HCT116 (cell line): ENCODE results near the gene VWF. TPM values are rescaled to one million over a fixed set of nuclear protein-coding genes. Genes with fewer than 3 reads are reported as not detected.

Experiments used
- ATAC-seq: fragments of 200-7000 bp; cut with Tn5 transposase; 2 replicates; pipeline ENCODE4 v1.9.1; 2020; ENCODE audit warnings: mild to moderate bottlenecking, moderate library complexity
- BruUV-seq: library from RNA; stranded (reverse); fragments of 400-500 nt; replicated peaks from 2 replicates; lab custom pipeline; 2021; lab: Mats Ljungman, UMichigan
- CTCF ChIA-PET: fragments of 300-600 bp; sonication (Branson Sonifier 250); formaldehyde crosslinking; loops from one replicate; lab custom pipeline; 2021; ENCODE audit warnings: antibody characterized with exemption; lab: Charles Lee
- POLR2A ChIA-PET: fragments of 300-600, 350-600 bp; sonication (Branson Sonifier 250); formaldehyde crosslinking; loops from one replicate; lab custom pipeline; 2021; ENCODE audit warnings: antibody characterized with exemption; lab: Charles Lee
- RAD21 ChIA-PET, 2 experiments: fragments of 300-600 bp; sonication (Branson Sonifier 250); formaldehyde crosslinking; loops; one replicate each; lab custom pipeline; 2023; ENCODE audit warnings: low total read pairs in 2 of 2; ENCODE audit not compliant: uncharacterized antibody in 2 of 2, unreplicated experiment in 2 of 2, low non-redundant PET in 1 of 2; lab: Charles Lee
- DNase-seq: peaks from one replicate; pipeline ENCODE4 v3.0.0-alpha.2; 2010; ENCODE audit warnings: low read depth, low spot score
- H2AFZ ChIP-seq: fragments of 200-600 bp; shearing (Covaris generic), sonication (generic); 2 replicates; pipeline ENCODE4 v1.6.1; 2017; ENCODE audit warnings: low read depth, mixed run types, mixed read lengths, antibody characterized with exemption, low read length; ENCODE audit not compliant: poor library complexity, severe bottlenecking
- H3K27ac ChIP-seq: 2 replicates; pipeline ENCODE4 v1.5.1; 2012; ENCODE audit warnings: low read depth, low read length
- H3K27me3 ChIP-seq: fragments of 200-600 bp; sonication (generic); 2 replicates; pipeline ENCODE4 v1.6.1; 2016; ENCODE audit warnings: mixed run types, low read length, mixed read lengths; ENCODE audit not compliant: insufficient read depth
- H3K36me3 ChIP-seq, 2 experiments: fragments of 200-500 bp in 1 of 2; fragments of 200-600 bp in 1 of 2; sonication (Bioruptor generic) in 1 of 2; sonication (generic) in 1 of 2; 2 replicates each; pipeline versions ENCODE4 v1.5.1 to v1.6.1; 2014 to 2016; ENCODE audit warnings: low read length in 2 of 2, inconsistent platforms in 1 of 2, mixed read lengths in 1 of 2, mixed run types in 1 of 2; ENCODE audit not compliant: insufficient read depth in 2 of 2, control insufficient read depth in 1 of 2
- H3K4me1 ChIP-seq, 2 experiments: fragments of 200-600 bp in 1 of 2; sonication (generic) in 1 of 2; 2 replicates each; pipeline versions ENCODE4 v1.5.1 to v1.6.1; 2012 to 2017; ENCODE audit warnings: low read length in 2 of 2, inconsistent platforms in 1 of 2, mild to moderate bottlenecking in 1 of 2, mixed read lengths in 1 of 2, mixed run types in 1 of 2, moderate library complexity in 1 of 2; ENCODE audit not compliant: insufficient read depth in 2 of 2, control insufficient read depth in 1 of 2
- H3K4me2 ChIP-seq: fragments of 200-600 bp; sonication (generic); 2 replicates; pipeline ENCODE4 v1.6.1; 2017; ENCODE audit warnings: mixed run types, low read length, mixed read lengths
- H3K4me3 ChIP-seq, 2 experiments: fragments of 200-600 bp in 1 of 2; sonication (generic) in 1 of 2; replicated peaks in 1 of 2; 2 replicates each; pipeline ENCODE4 v1.5.1; 2011 to 2016; ENCODE audit warnings: low read length in 2 of 2, control low read depth in 1 of 2, low read depth in 1 of 2, mild to moderate bottlenecking in 1 of 2, mixed read lengths in 1 of 2, mixed run types in 1 of 2
- H3K79me2 ChIP-seq: fragments of 200-600 bp; sonication (generic); 2 replicates; pipeline ENCODE4 v1.6.1; 2017; ENCODE audit warnings: mild to moderate bottlenecking, mixed run types, low read length, moderate library complexity, mixed read lengths; ENCODE audit not compliant: insufficient read depth
- H3K9ac ChIP-seq: fragments of 200-600 bp; sonication (generic); 2 replicates; pipeline ENCODE4 v1.6.1; 2016; ENCODE audit warnings: low read length, mixed read lengths
- H3K9me2 ChIP-seq: fragments of 200-600 bp; sonication (generic), shearing (Covaris generic); 2 replicates; pipeline ENCODE4 v1.6.1; 2017; ENCODE audit warnings: mixed run types, mild to moderate bottlenecking, moderate library complexity; ENCODE audit not compliant: insufficient read depth
- H3K9me3 ChIP-seq, 2 experiments: fragments of 200-500 bp in 1 of 2; fragments of 200-600 bp in 1 of 2; sonication (Bioruptor generic) in 1 of 2; sonication (generic) in 1 of 2; 2 replicates each; pipeline ENCODE4 v1.6.1; 2014 to 2017; ENCODE audit warnings: low read length in 2 of 2, mixed read lengths in 2 of 2, inconsistent platforms in 1 of 2, low read depth in 1 of 2, mild to moderate bottlenecking in 1 of 2, mixed run types in 1 of 2, moderate library complexity in 1 of 2; ENCODE audit not compliant: control insufficient read depth in 1 of 2, insufficient read depth in 1 of 2
- H4K20me1 ChIP-seq: fragments of 200-600 bp; sonication (generic), shearing (Covaris generic); 2 replicates; pipeline ENCODE4 v1.6.1; 2017; ENCODE audit warnings: mixed run types, mild to moderate bottlenecking, moderate library complexity; ENCODE audit not compliant: insufficient read depth
- CBX3 ChIP-seq: IDR thresholded peaks from 2 replicates; pipeline ENCODE4 v1.6.1; 2012; ENCODE audit warnings: low read depth
- CEBPB ChIP-seq: IDR thresholded peaks from 2 replicates; pipeline ENCODE4 v1.6.1; 2012; ENCODE audit warnings: low read depth
- EZH2 ChIP-seq: fragments of 200-600 bp; sonication (generic); IDR thresholded peaks from 2 replicates; pipeline ENCODE4 v1.6.1; 2017; ENCODE audit warnings: antibody characterized with exemption, mixed run types
- EZH2phosphoT487 ChIP-seq: fragments of 200-600 bp; IDR thresholded peaks from 2 replicates; pipeline ENCODE4 v1.6.1; 2018; ENCODE audit warnings: antibody characterized with exemption, borderline replicate concordance
- FOSL1 ChIP-seq: IDR thresholded peaks from 2 replicates; pipeline ENCODE4 v1.6.1; 2012; ENCODE audit warnings: low read depth
- JUND ChIP-seq: IDR thresholded peaks from 2 replicates; pipeline ENCODE4 v1.6.1; 2012
- POLR2A ChIP-seq: IDR thresholded peaks from 2 replicates; pipeline ENCODE4 v1.7.0; 2011; ENCODE audit warnings: borderline replicate concordance; ENCODE audit not compliant: insufficient read depth, insufficient read length; ENCODE audit errors: extremely low read depth
- POLR2AphosphoS5 ChIP-seq: IDR thresholded peaks from 2 replicates; pipeline ENCODE4 v1.6.1; 2011; ENCODE audit warnings: mild to moderate bottlenecking, low read depth, low read length, moderate library complexity
- RAD21 ChIP-seq: IDR thresholded peaks from 2 replicates; pipeline ENCODE4 v1.6.1; 2012; ENCODE audit warnings: low read depth, mild to moderate bottlenecking
- REST ChIP-seq: IDR thresholded peaks from 2 replicates; pipeline ENCODE4 v1.6.1; 2012; ENCODE audit warnings: low read depth
- SIN3A ChIP-seq: IDR thresholded peaks from 2 replicates; pipeline ENCODE4 v1.6.1; 2012; ENCODE audit warnings: low read depth
- SP1 ChIP-seq: IDR thresholded peaks from 2 replicates; pipeline ENCODE4 v1.6.1; 2012; ENCODE audit warnings: low read depth
- SRF ChIP-seq: IDR thresholded peaks from 2 replicates; pipeline ENCODE4 v1.6.1; 2012; ENCODE audit warnings: low read depth
- TCF7L2 ChIP-seq: IDR thresholded peaks from 2 replicates; pipeline ENCODE4 v1.7.0; 2011; ENCODE audit warnings: borderline replicate concordance, inconsistent platforms; ENCODE audit not compliant: insufficient read depth, insufficient read length; ENCODE audit errors: extremely low read depth
- YY1 ChIP-seq: IDR thresholded peaks from 2 replicates; pipeline ENCODE4 v1.6.1; 2011; ENCODE audit warnings: low read length, low read depth, moderate library complexity, mild to moderate bottlenecking; ENCODE audit not compliant: insufficient replicate concordance; ENCODE audit errors: extremely low read depth
- ZFX ChIP-seq: fragments of 450-650 bp; IDR thresholded peaks from 2 replicates; pipeline ENCODE4 v1.6.1; 2017
- ZNF274 ChIP-seq: fragments of 200-500 bp; sonication (Bioruptor generic); IDR thresholded peaks from 2 replicates; pipeline ENCODE4 v1.6.1; 2014; ENCODE audit warnings: mild to moderate bottlenecking, low read depth, low read length, inconsistent platforms
- intact Hi-C: fragments of 100-400 bp; cut with micrococcal nuclease; formaldehyde crosslinking; loops from 2 replicates; pipeline ENCODE4 v1.10.0; 2022
- total RNA-seq: library from RNA; stranded (reverse); gene quantifications from one replicate; pipeline ENCODE4 v1.2.1, GENCODE V29; 2021; ENCODE audit not compliant: unreplicated experiment
- TF ChIP-seq, protein P1 (sequence below): IDR thresholded peaks from 2 replicates; pipeline ENCODE4 v1.6.1; 2011; ENCODE audit warnings: mild to moderate bottlenecking, low read length, moderate library complexity; ENCODE audit not compliant: insufficient replicate concordance; ENCODE audit errors: extremely low read depth
- TF ChIP-seq, protein P2 (sequence below), 3 experiments: fragments of 200-600 bp in 1 of 3; sonication (generic) in 1 of 3; IDR thresholded peaks in 2 of 3; conservative IDR thresholded peaks in 1 of 3; 2 replicates each; pipeline ENCODE4 v1.5.1; 2012 to 2017; ENCODE audit warnings: low read depth in 2 of 3, low read length in 2 of 3, antibody characterized with exemption in 1 of 3, borderline replicate concordance in 1 of 3, control low read depth in 1 of 3, mild to moderate bottlenecking in 1 of 3, mixed read lengths in 1 of 3, mixed run types in 1 of 3, moderate library complexity in 1 of 3; ENCODE audit not compliant: insufficient read depth in 1 of 3
- TF ChIP-seq, protein P3 (sequence below): IDR thresholded peaks from 2 replicates; pipeline ENCODE4 v1.6.1; 2012

VWF gene
- total RNA-seq, 1 experiment from 2014 or later, result 0.57 TPM

DNA sequence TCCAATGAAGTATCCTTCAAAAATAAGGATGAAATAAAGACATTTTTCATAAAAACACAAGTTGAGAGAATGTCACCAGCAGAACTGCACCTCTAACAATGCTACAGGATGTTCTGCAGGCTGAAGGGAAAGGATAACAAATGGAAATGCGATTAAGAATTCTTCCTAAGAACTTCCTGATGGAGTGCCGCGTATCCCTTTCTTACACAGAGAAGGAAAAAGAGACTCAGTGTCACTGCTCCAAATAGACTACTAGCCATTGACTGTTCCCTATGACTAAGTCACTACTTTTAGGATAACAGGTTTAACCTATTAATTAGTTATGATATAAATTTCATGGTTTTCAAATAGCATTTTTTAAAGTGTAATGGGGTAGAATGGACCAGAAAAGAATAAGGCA, 182.6 kb downstream of the VWF start:
- Histone ChIP-seq H2AFZ (no peak overlapping the region), H3K27ac (no peak overlapping the region), H3K36me3 (no peaks in the 10 kb centered on the region), H4K20me1 (no peaks in the 10 kb centered on the region), H3K4me3 (no peak overlapping the region), H3K9me2 (no peaks in the 10 kb centered on the region), H3K79me2 (no peaks in the 10 kb centered on the region), H3K4me1 (no peaks in the 10 kb centered on the region), H3K27me3 (peaks cover 8% of the 10 kb centered on the region; the same call in 1 of the 2 replicates), H3K9me3 (no peaks in the 10 kb centered on the region), H3K4me2 (no peak overlapping the region), H3K9ac (no peak overlapping the region)
- TF ChIP-seq POLR2AphosphoS5 (no peak), YY1 (no peak), FOSL1 (no peak), TCF7L2 (no peak), SIN3A (no peak), RAD21 (no peak), JUND (no peak), SRF (no peak), POLR2A (no peak), ZNF274 (no peak), ZFX (no peak), EZH2phosphoT487 (no peak), REST (no peak), EZH2 (no peak), SP1 (no peak), CEBPB (no peak), CBX3 (no peak)
- TF ChIP-seq, protein P1, sequence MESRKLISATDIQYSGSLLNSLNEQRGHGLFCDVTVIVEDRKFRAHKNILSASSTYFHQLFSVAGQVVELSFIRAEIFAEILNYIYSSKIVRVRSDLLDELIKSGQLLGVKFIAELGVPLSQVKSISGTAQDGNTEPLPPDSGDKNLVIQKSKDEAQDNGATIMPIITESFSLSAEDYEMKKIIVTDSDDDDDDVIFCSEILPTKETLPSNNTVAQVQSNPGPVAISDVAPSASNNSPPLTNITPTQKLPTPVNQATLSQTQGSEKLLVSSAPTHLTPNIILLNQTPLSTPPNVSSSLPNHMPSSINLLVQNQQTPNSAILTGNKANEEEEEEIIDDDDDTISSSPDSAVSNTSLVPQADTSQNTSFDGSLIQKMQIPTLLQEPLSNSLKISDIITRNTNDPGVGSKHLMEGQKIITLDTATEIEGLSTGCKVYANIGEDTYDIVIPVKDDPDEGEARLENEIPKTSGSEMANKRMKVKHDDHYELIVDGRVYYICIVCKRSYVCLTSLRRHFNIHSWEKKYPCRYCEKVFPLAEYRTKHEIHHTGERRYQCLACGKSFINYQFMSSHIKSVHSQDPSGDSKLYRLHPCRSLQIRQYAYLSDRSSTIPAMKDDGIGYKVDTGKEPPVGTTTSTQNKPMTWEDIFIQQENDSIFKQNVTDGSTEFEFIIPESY, result no peak
- TF ChIP-seq, protein P2, sequence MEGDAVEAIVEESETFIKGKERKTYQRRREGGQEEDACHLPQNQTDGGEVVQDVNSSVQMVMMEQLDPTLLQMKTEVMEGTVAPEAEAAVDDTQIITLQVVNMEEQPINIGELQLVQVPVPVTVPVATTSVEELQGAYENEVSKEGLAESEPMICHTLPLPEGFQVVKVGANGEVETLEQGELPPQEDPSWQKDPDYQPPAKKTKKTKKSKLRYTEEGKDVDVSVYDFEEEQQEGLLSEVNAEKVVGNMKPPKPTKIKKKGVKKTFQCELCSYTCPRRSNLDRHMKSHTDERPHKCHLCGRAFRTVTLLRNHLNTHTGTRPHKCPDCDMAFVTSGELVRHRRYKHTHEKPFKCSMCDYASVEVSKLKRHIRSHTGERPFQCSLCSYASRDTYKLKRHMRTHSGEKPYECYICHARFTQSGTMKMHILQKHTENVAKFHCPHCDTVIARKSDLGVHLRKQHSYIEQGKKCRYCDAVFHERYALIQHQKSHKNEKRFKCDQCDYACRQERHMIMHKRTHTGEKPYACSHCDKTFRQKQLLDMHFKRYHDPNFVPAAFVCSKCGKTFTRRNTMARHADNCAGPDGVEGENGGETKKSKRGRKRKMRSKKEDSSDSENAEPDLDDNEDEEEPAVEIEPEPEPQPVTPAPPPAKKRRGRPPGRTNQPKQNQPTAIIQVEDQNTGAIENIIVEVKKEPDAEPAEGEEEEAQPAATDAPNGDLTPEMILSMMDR (IDR thresholded peaks at IDR 0.05 in 2 of 3, conservative IDR thresholded peaks at IDR 0.05 in 1 of 3; ENCODE audit: borderline replicate concordance in 1 of 3, insufficient read depth in 1 of 3, low read depth in 2 of 3, low read length in 2 of 3), result no peak
- TF ChIP-seq, protein P3, sequence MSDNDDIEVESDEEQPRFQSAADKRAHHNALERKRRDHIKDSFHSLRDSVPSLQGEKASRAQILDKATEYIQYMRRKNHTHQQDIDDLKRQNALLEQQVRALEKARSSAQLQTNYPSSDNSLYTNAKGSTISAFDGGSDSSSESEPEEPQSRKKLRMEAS, result no peak
- intact Hi-C loops, result no loop called here
- CTCF ChIA-PET, result no interaction called here
- POLR2A ChIA-PET, result no interaction called here
- RAD21 ChIA-PET, result no interaction called here
- ATAC-seq (no peak), DNase-seq (no peak)
- BruUV-seq, result no TSS peak
